PFSK-1 (cell line): ENCODE results near the gene SIDT2.

Experiments
- FOXP2 ChIP-seq: optimal IDR thresholded peaks from 2 replicates; pipeline ENCODE3; 2011; ENCODE audit warnings: borderline replicate concordance, control low read depth, inconsistent platforms; ENCODE audit not compliant: insufficient read depth; ENCODE audit errors: extremely low read length, extremely low read depth
- POLR2AphosphoS5 ChIP-seq: IDR thresholded peaks from 2 replicates; pipeline ENCODE4 v1.6.1; 2012; ENCODE audit warnings: low read depth, mild to moderate bottlenecking, control low read depth, low read length, moderate library complexity
- SIN3A ChIP-seq: IDR thresholded peaks from 2 replicates; pipeline ENCODE4 v1.6.1; 2012; ENCODE audit warnings: mild to moderate bottlenecking, low read length, moderate library complexity, borderline replicate concordance; ENCODE audit not compliant: insufficient read depth
- TAF1 ChIP-seq: IDR thresholded peaks from 2 replicates; pipeline ENCODE4 v1.6.1; 2012; ENCODE audit warnings: low read length, control low read depth, borderline replicate concordance; ENCODE audit not compliant: insufficient read depth
- TF ChIP-seq, protein P1 (sequence below), 2 experiments: IDR thresholded peaks; 2 replicates each; pipeline versions ENCODE4 v1.6.1 to v1.8.0; 2011 to 2012; ENCODE audit warnings: low read depth in 2 of 2, low read length in 2 of 2, control low read depth in 1 of 2, inconsistent platforms in 1 of 2, mild to moderate bottlenecking in 1 of 2, moderate library complexity in 1 of 2; ENCODE audit not compliant: insufficient read depth in 1 of 2

The SIDT2 gene

GRCh38 chr11:117219455-117219854 is 40.9 kb downstream of the SIDT2 start:
- TF ChIP-seq SIN3A: no peak
- TF ChIP-seq TAF1: no peak
- no peak for TF ChIP-seq POLR2AphosphoS5
- TF ChIP-seq, protein P1, sequence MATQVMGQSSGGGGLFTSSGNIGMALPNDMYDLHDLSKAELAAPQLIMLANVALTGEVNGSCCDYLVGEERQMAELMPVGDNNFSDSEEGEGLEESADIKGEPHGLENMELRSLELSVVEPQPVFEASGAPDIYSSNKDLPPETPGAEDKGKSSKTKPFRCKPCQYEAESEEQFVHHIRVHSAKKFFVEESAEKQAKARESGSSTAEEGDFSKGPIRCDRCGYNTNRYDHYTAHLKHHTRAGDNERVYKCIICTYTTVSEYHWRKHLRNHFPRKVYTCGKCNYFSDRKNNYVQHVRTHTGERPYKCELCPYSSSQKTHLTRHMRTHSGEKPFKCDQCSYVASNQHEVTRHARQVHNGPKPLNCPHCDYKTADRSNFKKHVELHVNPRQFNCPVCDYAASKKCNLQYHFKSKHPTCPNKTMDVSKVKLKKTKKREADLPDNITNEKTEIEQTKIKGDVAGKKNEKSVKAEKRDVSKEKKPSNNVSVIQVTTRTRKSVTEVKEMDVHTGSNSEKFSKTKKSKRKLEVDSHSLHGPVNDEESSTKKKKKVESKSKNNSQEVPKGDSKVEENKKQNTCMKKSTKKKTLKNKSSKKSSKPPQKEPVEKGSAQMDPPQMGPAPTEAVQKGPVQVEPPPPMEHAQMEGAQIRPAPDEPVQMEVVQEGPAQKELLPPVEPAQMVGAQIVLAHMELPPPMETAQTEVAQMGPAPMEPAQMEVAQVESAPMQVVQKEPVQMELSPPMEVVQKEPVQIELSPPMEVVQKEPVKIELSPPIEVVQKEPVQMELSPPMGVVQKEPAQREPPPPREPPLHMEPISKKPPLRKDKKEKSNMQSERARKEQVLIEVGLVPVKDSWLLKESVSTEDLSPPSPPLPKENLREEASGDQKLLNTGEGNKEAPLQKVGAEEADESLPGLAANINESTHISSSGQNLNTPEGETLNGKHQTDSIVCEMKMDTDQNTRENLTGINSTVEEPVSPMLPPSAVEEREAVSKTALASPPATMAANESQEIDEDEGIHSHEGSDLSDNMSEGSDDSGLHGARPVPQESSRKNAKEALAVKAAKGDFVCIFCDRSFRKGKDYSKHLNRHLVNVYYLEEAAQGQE (IDR thresholded peaks at IDR 0.05; ENCODE audit: insufficient read depth in 1 of 2, low read depth in 2 of 2, low read length in 2 of 2): no peak
- no peak for TF ChIP-seq FOXP2

DNA sequence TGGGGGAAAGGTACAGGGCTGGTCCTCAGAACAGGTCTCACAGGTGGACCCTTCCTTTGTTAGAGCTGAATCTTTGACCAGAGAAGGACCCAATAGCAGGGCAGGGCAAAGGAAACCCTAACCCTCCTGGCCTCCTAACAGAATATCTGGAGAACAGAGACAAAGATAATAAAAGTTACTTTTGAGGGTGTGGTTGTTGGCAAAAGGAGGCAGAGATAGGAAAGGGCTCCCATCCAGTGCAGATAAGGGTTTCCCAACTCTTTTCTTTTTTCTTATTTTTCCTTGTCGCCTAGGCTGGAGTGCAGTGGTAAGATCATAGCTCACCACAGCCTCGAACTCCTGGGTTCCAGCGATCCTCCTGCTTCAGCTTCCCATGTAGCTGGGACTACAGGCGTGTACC is 41.5 kb downstream of the SIDT2 start:
- no peak for TF ChIP-seq TAF1
- TF ChIP-seq FOXP2: no peak
- no peak for TF ChIP-seq SIN3A
- TF ChIP-seq POLR2AphosphoS5: no peak
- TF ChIP-seq, protein P1 (IDR thresholded peaks at IDR 0.05; ENCODE audit: insufficient read depth in 1 of 2, low read depth in 2 of 2, low read length in 2 of 2): no peak

- TF ChIP-seq SIN3A: no peak
- TF ChIP-seq FOXP2: no peak
- no peak for TF ChIP-seq TAF1
- TF ChIP-seq, protein P1 (IDR thresholded peaks at IDR 0.05; ENCODE audit: insufficient read depth in 1 of 2, low read depth in 2 of 2, low read length in 2 of 2): no peak
- TF ChIP-seq POLR2AphosphoS5: no peak
Measured at GRCh38 chr11:117220568-117220967, 42.0 kb downstream of the SIDT2 start.

DNA sequence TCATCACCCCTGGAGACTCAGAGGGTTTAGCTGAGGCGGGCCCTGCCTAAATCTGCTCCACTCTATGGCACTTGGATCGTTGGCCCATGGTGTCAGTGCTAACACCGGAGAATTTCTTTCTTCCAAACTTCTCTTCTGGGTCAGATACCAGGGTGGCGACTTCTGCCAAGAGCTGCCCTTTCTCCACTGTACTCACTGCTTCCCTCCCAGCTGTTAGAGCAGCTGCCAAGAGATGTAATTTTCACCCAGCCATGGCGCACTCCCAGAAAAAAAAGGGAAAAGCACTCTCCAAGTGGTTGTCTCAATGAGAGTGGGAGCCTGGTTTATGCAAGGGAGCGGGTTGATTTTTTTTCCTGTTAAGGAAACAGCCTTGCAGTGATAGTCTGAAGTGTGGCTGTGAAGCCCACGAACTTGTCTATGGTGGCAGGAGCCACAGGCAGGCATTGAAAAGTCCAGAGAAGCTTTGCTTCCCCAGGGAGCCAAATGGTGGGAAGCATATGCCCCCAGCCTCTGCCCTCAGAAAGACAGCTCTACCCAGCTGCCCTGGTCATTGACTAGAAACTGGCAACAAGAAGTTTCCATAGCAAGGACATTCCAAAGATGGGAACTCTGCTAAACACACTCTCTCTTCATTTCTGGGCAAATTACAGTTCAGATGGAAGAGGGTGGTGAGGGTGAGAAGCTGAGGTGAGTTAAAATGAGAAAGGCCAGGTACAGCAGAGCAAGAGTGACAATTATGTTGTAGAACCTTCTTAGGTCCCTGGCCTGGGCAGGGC is 42.6 kb downstream of the SIDT2 start:
- TF ChIP-seq, protein P1 (IDR thresholded peaks at IDR 0.05; ENCODE audit: insufficient read depth in 1 of 2, low read depth in 2 of 2, low read length in 2 of 2): no peak
- TF ChIP-seq FOXP2: no peak
- TF ChIP-seq TAF1: no peak
- TF ChIP-seq SIN3A: no peak
- TF ChIP-seq POLR2AphosphoS5: no peak

- TF ChIP-seq FOXP2 (no peak), SIN3A (no peak), TAF1 (no peak), POLR2AphosphoS5 (no peak)
- TF ChIP-seq, protein P1 (IDR thresholded peaks at IDR 0.05; ENCODE audit: insufficient read depth in 1 of 2, low read depth in 2 of 2, low read length in 2 of 2): no peak
Measured at GRCh38 chr11:117221775-117222517, 43.4 kb downstream of the SIDT2 start.
